IPS-NIHi11 (cell line): ENCODE measurements around the gene MIEN1.
A peak's percentile ranks its signal among the peaks of the same experiment; 100 is the strongest.
"Not testable (repeated sequence)": the region's sequence is repeated elsewhere in the genome, so short reads cannot be mapped to it uniquely, and the experiment has no call there.

Experiments used
- DNase-seq: peaks from one replicate; pipeline ENCODE4 v3.0.0; 2012; ENCODE audit warnings: mixed read lengths, low spot score

Gene MIEN1, protein sequence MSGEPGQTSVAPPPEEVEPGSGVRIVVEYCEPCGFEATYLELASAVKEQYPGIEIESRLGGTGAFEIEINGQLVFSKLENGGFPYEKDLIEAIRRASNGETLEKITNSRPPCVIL

DNA sequence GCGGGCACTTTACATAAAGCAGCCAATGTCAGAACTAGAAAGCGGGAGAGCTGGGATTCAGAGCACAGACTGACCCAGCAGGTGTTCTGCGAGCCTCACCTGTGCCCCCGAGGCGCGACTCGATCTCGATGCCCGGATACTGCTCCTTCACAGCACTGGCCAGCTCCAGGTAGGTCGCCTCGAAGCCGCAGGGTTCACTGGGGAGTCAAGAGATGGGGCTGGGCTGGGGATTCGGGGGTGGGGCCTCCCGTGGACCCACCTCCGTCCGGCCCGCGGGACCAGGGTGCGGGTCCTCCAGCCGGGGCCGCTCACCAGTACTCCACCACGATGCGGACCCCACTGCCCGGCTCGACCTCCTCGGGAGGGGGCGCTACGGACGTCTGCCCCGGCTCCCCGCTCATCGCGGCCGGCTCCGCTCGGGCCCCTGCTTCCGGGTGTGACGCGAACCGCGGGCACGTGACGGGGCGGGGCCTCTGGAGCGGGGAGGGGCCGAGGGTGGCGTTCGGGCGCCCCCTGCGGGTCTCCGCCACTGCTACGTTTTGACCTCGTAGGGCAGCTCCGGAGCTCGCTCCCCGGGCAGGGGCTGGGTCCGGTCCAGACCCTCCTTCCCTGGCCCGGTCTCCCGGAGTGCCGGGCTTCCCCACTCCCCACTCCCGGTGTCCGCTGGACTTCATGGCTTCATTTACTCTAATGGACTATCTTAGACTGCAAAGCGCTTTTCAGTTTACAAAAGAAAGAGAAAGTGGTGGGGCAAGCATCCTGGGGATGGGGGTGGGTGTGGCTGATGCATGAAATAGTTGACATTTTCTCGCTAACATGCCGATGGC lies at the start of gene MIEN1:
Gene MIEN1, minus strand, starts transcription at position 438 of the 827 bp plus-strand sequence. Its CDS starts 37 bp downstream, at position 401.
- DNase-seq = peak; percentile 99

DNA sequence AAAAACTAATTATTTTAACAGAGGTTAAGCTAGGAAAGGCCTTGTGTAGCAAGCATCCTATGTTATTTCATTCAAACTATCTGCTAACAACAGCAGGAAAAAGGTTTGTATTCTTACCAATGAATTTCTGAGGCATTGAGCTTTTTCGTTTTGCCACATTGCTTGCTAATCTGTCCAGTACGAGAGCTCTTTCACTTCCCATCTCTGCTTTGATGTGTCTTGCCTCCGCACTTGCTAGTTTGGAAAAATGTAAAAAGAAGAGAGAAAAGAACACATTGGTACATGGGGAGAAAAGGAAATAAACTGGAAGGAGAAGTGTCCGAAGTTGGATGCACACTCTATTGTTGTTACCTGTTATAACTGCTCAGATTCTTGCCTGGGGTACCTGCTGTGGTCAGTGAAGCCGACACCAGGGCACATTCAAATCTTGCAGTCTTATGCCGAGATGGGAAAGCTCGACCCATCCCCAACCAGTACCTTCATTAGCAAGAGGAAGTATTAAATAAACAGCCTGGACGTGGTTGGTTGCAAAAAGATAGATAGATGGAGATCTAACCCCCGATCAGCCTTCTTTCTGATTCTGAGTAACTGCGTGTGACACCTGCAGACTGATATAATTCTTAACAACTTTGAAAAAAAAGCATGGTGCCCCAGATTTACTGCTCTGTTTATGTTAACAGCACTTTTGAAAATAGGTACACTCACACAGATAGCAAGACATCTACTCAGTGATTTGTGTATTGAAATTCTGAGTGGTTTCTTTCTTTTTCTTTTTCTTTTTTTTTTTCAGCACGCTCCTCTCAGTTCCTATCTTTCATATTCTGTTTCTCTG lies 47.4 kb upstream of the MIEN1 start:
- no peak for DNase-seq

DNA sequence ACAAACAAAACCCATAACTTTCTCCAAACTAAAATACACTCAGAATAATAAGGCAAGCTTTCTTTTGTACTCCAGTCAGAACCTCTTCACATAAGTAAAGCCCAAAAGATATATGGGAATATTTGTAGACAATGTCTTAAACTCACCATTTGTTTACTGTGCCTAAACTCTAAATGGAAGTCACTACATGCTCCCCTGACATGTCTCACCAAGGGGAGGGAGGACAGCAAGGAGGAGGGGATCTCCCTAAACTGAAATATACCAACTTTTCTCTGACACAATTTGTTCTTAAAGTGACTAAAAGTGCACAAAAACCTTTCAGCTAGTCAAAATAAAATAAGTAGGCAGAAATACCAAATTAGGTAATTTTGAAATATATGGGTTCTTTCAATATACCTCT lies 45.9 kb upstream of the MIEN1 start:
- no peak for DNase-seq

DNA sequence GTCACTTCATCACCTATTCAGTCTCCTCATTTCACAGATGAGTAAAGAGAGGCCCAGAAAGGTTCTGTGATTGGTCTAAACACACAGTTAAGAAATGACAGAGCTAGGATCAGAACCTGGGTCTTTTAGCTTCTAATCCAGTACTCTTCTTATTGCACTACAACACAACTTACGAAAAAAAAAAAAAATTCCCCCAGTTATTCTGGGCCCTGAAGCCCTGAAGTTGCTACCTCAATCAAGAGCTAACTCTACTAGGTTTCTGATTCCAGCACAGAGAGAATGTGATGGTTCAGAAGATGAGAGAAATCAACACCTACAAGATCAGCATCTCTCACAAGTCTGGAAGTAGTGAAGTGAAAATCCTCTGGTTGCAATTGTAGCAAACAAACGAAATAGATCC lies 44.7 kb upstream of the MIEN1 start:
- no peak for DNase-seq

DNA sequence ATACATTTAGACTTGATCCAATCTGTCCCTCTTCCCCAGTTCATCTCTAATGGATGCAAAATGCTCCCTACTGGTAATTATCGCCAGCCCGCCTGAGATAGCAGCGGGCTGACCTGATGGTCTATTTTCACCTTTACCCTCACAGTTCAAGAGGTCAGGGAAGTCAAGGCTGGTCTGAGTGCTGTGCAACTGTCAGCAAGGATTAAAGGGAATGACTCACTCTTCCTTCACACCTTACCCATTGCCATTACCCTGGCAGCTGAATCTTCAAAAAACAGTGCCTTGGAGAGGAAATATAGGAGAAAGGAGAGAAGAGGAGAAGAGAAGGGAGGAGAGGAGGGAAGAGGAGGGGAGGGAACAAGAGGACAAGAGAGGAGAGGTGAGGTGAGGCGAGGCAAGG lies 43.7 kb upstream of the MIEN1 start:
- no peak for DNase-seq

DNA sequence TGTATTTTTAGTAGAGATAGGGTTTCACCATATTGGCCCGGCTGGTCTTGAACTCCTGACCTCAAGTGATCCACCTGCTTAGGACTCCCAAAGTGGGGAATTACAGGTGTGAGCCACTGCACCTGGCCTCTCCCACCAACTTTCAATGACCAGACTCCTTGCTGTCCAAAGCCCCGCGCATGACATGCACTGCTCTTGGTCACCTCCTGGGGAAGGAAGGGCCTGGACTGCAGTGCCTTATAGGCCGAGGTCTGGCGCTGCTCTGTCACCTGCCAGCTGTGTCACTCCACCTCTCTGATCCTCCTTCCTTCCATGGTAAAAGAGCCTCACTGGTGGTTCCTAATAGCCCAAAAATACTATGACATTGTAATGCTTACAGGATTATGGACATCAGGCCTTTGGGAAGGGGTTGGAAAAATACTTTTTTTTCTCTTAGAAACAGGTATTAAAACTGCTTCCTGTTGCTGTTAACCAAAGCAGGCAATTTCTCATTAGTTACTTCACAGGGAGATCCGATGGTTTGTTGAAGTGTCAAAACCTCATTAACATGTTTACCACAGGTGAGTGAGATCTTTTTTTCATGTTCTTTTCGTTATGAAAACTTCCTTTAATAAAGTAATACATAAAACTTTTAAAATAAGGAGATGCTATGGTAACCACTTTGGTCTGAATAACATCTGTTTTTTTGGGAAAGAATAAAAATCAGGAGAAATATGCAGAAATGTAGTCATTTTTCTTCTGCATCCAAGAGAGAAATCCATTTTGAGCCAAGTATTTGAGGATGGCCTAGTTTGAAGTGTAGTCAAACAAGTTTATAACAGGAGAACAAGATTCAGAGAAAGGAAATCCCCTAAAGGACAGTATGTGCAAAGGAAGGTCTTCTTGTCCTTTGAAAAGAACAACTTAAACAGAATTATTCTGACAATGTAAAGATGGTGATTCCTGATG lies 42.9 kb upstream of the MIEN1 start:
- no peak for DNase-seq

DNA sequence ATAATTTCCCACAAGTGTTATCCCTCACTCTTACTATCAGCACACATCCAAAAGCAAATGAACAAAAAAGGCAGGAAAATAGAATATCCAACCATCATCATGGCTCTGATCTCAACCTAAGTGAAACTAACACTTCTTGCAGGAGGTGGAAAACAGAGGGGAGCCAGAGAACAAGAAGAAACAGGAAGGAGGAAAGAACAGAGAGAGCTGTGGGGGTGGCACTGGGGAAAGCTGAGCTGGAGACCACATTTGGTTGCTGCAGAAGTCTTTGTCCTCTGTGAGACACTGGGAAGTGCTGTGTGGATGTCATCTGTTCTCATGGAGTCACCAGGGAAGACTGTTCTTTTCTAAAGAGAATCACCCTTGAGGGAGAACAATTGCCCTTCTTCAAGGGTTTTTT lies 42.1 kb upstream of the MIEN1 start:
- no peak for DNase-seq

DNA sequence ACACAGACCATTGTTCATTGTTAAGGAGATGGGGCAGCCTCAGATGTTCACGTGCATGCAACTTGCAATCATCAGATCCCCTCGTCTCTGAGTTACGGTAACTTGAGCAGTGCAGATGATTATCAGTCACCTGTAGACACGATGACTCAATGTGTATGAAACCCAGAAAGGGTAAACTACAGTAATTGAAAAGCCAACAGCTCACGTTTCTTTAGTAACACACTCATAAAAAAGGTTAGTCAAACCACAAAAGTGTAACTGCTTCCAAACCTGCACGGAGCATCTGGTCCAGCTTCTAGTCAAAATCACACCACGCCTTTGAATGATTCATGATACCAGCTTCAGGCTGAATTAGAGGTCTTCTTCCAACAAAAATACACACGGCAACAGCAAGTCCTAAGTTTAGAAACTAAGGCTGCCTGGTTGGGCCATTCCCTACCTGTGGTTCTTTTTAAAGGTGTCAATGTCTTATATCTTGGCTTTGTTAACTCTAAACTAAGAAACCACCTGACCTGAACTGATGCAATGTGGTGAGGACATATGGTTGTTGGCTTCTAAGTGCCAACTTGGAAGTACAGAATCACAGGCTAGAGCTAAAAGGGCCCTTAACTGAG lies 39.7 kb upstream of the MIEN1 start:
- no peak for DNase-seq

DNA sequence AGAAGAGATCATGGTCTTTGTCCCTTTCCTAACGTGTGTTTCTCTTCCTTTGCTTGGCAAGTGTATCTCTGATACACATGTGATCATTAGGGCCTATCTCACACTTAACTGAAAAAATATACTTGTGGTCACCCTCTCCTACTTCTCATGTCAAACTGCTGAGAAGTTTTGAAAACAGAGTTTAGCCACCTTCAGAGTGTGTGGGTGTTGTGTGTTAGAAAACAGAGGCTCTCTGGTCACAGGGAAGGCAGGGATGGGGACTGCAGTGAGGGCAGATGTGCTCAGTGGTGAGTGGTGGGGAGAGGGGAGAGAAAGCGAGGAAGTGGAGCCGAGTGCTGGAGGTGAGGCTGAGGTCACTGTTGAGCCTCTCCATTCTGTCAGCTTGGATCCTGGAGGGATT lies 36.8 kb upstream of the MIEN1 start:
- no peak for DNase-seq

DNA sequence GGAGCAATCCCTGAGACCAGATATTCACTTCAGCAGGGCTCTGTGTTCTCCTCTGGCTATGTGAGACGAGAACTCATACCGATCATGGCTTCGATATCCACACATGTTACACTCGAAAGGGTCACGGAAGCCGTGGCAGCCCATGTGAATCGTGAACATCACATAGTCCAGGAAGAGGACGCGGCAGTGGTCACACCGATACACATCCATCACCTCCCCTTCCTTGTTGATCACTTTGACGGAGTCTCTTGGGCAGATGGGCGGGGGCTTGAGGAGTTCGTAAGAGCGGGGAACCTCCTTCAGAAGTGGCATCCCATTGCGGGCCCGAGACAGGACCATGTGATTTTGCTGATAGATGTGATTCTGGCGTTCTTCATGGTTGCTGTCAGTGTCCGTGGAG lies 35.4 kb upstream of the MIEN1 start:
- no peak for DNase-seq

DNA sequence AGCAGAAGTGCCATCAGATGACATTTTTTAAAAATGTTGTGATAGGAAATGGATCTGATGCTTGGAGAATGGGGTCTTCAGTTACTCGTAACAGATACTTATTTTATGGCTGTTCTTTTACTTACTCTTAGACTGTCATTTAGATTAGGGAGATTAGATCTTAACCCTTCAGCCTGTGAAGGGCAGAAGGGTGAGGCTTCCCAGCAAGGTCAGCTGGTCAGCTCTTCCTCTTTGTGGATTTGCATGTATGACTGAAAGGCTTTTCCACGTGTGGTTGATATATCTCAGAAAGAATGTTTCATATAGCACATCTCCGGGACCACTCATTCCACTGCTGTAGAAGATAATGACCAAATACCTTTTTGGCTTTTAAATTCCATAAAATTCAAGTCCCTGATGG lies 34.8 kb upstream of the MIEN1 start:
- no peak for DNase-seq

DNA sequence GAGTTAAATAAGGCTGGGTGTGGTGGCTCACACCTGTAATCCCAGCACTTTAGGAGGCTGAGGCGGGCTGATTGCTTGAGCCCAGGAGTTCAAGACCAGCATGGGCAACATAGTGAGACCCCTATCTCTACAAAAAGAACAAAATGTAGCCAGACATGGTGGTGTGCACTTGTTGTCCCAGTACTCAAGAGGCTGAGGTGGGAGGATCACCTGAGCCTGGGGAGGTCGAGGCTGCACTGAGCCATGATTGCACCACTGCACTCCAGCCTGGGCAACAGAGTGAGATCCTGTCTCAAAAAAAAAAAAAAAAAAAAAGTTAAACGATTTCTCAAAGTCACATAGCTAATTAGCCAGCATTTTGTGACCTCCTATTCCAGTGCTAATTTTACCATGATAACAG lies 33.8 kb upstream of the MIEN1 start:
- DNase-seq = not testable (repeated sequence)

DNA sequence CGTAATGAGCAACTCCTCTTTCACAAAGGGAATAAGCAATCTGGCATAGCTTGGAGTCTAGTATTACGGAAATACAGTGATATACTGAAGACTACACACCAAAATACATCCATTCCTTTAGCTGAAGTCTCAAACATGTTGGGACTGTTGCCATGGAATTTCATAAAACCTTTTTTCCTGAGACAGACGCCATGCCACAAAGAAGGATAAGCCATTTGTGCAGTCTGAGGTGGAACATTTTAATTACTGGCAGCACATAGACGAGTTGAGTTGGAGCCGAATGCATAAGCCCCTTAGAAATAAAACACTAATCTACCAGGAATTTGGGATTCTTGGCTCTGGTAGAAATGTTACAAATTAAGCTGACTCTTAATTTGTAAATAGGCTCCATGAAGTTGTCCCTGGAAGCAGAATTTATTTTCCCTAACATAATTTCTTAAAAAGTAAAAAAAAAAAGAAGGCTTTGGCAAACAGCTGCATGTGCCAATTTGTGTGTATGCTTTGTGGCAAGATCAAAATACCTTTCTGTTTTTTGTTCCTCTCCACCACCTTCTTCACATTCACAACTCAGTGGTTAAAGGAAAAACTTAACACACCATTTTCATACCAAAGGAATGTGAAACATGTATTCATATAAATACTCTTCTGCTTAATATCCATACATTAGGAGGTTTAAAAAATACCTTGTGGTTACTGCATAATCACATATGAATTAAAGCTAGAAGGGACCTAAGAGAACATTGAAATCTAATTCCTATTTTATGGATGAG lies 32.9 kb upstream of the MIEN1 start:
- DNase-seq = no peak

DNA sequence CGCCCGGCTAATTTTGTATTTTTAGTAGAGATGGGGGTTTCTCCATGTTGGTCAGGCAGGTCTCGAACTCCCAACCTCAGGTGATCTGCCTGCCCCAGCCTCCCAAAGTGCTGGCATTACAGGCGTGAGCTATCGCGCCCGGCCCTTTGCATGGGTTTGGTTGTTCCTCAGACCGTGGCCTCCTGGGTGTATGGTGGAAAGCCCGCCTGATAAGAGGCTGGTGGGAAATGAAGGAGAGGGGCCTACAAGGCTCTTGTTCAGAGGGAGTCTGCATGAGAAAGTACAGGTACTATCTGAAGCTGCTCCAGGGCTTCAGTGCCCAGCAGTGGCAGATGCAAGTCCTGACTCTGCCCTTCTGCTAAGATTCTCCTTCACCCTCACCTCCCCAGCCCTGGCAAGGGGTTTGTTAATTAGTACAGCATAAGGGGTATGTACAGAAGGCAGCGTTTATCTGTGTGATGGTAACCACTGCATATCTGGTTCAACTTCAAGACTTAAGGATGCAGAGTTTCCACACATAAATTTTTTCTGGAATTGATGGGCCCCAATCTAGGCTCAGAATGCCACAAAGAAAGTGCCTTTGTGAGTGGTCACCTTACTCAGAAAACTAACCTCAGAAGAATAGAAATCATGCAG lies 31.6 kb upstream of the MIEN1 start:
- DNase-seq = no peak

DNA sequence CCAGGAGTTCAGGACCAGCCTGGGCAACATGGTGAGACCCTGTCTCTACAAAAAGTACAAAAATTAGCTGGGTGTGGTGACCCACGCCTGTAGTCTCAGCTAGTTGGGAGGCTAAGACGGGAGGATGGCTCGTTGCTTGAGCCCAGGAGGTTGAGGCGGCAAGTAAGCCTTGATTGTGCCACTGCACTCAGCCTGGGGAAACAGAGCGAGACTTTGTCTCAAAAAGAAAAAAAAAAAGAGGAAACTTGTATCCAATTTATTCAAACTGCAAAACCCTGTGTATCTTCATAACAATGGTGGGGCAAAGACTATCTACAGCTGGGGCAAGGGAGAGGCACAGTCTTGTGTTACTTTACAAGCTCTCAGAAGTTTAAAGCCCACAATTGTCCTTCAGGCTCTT lies 28.9 kb upstream of the MIEN1 start:
- no peak for DNase-seq

DNA sequence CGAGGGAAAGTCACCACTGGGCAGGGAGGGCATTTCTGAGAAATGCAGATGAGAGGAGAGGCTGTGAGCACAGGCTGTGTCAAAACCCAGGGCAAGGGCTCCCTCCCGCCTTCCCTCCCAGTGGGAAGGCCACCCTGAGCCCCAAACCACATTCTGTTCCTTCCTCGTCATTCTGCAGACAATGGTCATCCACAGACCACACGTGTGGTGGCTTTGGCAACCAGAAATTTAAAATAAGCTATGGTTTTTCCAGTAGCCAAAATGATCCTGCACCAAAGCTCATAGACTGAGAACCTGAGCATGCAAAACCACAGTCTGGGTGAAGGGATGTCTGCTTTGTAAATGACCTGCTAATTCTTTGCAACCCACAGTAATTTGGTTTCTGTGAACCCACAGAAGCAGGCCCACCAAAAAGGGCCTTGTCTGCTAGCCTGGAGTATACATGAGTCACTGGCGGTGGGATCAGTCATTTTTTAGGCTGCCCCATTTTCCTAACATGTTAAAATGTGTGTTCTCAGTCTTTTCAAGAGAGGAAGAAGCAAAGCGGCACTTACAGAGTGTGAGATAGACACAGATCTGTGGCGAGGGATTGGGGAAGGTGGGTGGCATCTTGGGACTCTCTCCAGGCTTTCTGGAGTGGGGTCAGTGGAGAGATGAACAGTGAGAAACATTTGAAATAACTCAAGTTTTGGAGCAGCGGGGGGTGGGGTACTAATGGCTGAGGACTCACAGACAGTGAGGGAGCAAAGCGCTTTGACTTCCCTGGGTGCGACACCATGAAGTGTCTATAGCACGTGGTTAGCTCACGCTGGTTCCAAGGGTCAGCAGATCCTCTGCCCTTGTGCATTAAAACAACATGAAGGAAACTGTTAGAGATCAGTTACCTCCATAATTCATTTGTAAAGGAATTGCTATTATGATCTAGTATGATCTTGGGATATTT lies 27.9 kb upstream of the MIEN1 start:
- DNase-seq = no peak

DNA sequence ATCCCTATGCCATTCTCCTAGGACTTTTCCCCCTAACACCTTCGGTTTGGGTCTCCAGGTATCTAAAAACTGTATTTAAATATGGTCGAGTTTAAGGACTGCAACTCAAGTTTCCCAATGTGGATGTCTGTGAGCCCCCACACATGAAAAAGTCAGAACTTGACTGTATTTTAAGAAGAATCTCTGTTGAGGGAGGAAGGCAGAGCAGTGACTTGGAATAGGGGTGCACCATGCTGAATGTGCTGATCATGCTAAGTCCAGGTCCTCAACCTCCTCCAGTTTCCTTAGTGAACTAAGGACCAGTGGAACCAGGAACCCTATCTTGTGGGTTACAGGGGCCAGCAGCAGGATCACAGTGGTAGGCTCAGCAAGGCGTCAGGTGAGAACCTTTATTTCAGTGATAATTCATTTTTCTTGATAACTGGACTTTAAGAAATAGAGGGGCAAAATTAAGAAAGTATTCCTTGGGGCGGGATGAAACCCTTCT lies 26.9 kb upstream of the MIEN1 start:
- no peak for DNase-seq

DNA sequence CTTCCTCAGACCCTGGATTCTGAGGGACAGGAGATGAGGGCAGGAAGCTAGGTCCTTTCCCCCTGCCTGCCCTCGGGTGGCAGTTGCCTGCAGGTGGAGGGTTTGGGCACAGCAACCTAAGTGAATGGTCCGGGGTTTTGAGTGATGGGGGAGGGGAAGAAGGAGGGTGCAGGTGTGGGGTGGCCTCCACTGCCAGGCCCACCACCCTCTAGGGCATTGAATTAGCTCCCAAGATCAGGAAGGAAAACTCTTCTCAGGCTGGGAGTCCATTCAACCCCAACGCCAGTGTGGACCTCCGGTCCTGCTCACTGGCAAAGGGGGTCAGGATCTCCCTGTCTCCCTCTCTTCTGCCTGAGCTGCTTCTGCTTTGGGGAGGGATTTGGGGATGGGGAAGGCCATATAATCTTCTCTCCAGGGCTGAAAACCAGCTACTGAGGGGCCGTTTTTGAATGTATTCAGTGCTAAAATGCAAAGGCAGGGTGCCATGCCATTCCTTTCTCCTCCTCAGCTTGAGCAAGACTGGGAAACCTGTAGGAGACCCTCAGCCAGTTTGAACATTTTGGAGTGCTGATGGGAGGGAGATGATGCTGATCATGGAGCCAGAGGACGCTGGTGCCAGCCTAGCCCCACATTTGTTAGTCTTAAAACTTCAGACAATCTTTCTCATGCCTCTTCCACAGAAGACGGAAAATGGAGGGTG lies 26.2 kb upstream of the MIEN1 start:
- DNase-seq = no peak
